T follicular helper cell (primary cell): Measurements from ENCODE around the gene HSBP1L1.

Experiments used
- DNase-seq: peaks from one replicate; pipeline ENCODE4 v3.0.0-alpha.2; 2020; ENCODE audit warnings: low read depth

The HSBP1L1 gene

DNA sequence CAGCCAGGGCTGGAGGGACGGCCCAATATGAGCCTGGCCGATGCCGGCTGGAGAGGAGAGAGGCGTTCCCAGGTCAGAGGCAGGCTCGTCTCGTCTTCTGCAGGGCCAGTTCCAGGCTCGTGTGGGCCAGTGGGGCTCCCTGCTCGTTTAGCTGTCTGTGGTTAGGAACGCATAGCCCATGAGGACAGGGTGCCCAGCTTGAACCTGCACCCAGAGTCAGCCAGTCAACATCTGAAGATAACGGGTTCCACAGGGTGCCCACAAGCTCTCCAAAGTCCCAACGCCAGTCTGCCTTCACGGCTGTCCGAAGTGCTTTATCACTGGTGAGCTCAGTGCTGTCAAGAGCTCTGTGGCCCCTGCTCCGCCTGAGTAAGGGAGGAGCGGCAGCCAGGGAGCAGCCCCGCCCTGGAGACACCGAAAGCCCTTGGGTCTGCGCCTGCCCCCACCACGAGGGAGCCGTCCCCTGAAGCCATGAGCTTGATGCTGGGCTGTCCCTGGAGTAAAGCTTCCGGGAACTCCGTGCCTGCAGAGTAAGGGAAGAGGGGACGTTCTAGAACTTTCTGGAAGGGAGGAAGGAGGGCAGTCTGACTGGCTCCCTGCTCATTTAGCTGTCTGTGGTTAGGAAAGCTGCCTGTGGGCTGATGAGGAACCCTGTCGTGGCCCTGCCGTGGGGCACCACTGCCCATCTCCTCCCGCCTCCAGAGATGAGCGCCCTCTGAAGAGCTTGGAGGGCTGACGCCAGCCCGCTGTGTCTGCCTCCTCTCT is 2.7 kb upstream of the HSBP1L1 start:
- no peak for DNase-seq

DNA sequence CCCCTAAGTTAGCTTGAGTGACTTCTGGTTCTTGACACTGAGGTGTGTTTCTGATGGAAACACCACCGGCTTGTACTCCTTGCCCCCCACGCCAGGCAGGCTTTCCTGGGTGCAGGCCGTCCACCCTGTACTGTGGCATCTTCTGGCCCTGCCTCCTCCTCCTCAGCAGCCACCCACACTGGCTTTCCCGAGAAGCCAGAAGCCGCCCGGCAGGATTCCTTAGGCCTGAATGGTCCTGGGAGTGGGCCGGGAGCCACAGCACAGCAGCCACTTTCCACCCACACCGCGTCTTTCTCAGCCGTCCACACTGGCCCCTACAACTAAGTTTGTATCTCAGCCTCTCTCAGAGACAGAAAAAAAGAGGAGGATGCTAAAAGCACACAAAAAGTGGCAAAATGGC is 2.1 kb upstream of the HSBP1L1 start:
- no peak for DNase-seq

DNA sequence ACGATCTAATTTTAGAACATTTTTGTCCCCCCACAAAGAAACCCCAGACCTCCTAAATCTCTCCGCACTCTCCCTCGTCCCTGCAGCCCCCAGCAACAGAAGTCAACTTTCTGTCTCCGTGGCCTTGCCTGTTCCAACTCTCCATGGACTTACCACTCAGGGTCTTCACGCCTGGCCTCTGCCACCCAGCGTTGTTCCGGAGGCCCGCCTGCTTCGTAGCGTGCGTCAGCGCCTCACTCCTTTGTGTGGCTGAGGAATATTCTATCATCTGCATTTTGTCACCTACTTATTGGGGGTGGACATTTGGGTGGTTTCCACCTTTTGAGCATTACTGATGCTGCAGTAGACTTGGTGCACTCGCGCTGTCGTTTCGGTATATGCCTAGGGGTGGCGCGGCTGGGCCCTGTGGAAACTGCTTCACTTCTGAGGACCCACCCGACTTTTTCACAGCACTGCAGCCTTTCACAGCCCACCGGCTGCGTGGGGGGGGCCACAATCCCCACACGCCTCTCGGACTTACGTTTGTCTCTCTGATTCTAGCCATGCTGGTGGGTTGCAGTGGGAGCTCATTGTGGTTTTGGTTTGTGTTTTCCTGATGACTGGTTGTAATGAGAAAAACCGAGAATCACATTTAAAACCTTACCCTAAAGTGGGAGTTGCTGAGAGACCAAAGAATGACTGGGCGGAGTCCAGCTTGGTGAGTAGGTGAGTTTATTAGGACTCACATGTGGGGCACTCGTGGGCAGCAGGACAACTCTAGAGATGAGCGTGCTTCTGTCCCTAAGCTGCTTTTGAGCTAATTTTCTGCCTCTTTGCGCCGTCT is 1.4 kb upstream of the HSBP1L1 start:
- peak; percentile 43 for DNase-seq

DNA sequence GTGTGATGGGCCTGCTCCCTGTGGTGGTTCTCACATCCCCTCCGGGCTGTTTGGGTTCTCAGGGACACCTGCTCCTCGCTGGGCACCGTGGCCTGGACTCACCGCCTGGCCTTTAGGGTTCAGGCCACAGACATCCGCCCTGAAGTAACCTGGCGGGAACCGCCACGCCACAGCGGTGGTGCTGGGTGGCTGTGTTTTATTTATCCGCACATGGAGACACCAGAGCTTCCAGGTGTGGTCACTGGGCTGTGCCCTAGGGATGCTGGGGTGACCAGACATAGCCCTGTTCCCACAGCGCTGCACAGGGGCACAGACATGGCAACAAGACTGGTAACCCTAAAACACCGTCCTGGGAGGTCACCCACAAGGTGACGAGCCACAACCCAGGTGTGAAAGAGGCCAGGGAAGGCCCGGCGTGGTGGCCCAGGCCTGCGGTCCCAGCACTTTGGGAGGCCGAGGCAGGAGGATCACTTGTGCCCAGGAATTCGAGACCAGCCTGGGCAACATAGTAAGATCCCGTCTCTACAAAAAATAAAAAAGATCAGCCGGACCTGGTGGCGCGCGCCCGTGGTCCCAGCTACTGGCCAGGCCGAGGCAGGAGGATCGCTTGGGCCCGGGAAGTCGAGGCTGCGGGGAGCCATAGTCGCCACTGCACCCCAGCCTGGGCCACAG is 649 bp upstream of the HSBP1L1 start:
- no peak for DNase-seq

DNA sequence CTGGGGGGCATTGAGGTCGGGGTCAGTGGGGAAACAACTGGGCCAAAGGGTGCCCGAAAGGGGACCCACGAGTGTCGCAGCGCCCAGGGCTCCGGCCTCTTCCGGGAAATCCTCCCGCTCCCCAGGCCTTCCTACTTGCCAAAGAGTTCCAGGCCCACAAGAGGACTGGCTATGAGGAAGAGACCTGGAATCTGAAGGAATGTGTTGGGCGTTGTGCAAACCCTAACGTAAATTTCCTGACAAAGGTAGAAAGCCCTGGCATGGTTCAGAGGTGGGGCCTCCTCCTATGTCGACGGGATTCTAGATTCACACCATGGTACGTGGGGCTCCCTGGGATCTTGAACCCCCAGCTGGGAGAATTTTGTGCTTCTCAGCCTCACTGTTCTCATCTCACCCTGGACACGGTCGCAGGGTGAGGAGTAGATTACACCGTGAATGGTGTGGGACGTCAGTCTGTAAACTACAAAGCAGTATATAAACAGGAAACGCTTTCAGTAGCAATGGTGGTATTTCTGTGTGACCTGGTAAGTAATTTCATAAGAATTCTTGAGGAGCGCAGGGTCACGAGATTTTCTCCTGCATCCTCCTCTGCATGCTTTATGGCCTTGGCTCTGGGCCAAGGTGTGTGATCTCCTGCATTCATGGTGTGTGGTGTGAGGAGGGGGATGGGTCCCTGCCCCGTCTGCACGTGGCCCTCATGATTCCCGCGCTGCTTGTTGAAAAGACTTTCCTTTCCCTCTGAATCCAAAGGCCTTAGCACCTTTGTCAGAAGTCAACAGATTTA is 868 bp downstream of the HSBP1L1 start:
- no peak for DNase-seq

DNA sequence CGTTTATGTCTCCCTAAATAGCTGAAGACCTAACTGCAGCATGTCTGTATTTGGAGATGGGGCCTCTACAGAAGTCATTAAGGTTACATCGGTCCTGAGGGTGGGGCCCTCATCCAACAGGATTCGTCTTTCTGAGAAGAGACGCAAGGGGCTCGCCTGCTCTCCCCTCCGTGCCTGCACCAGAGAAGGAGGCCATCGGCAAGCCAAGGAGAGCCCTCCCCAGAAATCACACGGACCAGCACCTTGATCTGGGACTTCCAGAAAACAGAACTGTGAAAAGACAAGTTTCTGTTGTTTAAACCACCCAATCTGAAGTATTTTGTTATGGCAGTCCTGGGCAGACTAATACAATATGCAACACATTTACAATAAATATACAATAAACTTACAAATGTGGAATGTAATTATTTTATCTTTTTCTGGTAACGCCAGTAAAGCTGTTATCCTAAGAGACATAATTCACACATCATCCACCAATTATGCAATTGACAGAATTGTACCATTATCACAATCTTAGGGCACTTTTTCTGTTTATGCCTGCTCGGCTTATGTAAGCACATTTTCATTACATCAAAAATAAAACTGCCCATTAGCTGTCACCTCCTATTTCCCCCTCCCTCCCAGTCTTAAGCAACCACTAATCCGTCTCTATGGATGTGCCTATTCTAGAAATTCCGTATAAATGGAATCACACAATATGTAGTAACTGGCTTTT is 6.1 kb downstream of the HSBP1L1 start:
- no peak for DNase-seq

DNA sequence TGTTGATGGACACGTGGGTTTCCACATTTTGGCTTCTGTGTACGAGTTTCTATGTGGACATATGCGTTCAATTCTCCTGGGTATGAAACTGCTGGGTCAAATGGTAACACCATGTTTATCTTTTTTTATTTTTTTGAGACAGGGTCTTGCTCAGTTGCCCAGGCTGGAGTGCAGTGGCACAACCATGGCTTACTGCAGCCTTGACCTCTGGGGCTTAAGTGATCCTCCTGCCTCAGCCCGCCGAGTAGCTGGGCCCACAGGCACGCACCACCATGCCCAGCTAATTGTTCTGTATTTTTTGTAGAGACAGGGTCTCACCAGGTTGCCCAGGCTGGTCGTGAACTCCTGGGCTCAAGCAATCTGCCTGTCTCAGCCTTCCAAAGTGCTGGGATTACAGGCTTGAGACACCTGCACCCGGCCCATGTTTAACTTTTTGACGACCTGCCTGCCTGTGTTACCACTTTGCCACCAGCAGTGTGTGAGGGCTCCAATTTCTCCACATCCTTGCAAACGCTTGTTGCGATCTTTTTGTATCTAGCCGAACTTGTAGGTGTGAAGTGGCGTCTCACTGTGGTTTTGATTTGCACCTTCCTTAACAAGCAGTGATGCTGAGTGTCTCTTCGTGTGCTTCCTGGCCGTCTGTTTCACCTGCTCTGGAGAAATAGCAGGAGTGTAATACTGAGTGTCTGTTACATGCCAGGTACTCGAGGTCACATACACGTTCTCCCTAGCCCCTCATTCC is 6.9 kb downstream of the HSBP1L1 start:
- DNase-seq: no peak

DNA sequence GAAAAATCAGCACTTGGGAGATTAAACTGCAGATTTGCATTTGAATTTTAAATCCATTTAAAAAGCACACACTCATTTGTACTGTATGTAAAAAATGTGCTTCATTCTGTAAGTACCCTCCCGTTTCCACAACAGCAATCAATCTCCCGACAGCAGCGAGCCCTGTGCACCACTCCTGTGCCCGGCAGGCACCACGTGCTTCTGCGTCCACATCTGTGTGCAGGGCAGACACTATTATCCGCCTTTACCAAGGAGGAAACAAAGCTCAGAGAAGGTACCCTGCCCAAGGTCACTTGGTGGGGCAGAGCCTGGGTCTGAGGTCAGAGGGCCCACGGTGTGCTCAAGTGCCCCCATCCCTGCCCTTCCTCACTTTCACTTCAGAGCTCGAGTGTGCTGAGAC is 7.5 kb downstream of the HSBP1L1 start:
- no peak for DNase-seq

DNA sequence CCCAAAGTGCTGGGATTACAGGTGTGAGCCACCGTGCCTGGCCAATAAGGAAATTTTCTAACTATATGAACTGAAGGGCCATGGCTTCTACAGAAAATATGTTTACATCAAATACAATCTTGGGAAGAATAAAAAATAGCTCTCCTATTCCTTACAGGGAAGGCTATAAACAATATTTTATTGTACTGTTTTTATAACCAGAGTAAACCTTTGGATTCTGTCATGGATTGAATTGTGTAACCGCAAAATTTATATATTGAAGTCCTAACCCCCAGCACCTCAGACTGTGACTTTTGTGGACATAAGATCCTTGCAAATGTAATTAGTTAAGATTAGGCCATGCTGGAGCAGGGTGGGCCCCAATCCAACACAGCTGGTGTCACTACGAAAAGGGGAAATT is 8.3 kb downstream of the HSBP1L1 start:
- DNase-seq: no peak

DNA sequence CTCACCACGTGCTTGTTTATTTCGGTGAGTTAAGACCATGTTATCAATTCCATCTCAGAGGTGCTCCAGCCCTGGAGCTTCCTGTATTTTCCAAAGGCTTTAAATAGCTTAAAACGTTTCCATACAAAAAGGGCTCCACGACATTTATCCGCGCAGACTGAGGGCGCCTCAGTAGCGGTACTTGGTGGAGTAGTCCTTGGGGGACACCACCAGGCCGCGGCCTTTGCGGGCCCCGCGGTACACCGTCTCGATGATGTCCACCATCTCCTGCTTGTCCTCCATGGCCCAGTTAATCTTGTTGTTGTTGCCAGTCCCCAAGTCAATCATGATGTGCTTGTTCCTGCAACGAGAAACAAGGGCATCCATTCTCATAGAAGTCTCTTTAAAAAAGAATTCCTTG is 9.1 kb downstream of the HSBP1L1 start:
- no peak for DNase-seq

DNA sequence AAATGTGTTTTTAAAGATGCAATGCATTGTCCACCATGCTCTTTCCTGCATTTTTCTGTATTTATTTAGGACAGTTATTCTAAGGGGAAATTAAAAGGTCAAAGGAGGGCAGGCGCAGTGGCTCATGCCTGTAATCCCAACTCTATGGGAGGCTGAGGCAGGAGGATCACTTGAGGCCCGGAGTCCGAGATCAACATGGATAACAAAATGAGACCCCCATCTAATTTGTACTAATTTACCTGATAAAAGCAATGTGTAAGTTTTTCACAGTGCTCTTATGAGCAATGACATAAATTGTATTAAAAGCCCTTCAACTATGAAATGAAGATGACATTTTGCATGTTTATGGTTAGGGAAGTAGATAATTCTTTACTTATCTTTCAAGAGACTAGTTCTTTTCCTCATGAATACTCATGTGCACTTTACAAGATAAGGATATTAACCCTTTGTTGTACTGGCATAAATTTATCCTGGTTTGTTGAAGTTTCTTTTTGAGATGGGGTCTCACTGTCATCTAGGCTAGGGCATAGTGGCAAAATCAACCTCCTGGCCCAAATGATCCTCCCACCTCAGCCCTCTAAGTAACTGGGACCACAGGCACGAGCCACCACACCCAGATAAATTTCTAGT is 9.7 kb downstream of the HSBP1L1 start:
- DNase-seq: no peak

DNA sequence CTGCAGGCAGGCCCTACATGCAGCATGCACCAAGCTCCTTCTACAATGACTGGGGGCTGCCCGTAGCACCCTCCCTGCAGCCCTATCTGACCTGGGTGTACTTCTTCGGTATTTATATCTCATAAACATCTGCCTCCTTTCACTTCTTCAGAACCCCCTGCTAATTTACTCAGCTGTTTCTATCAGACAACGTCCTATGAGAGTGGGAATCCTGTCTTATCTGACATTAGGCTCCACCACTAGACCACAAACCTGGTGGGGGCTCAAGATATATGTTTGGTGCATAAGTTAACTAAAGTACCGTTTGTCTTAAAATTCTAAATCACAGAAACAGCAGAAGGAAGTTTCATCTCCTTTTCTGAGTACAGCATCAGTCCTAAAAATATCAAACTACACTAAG is 10.6 kb downstream of the HSBP1L1 start:
- DNase-seq: no peak

DNA sequence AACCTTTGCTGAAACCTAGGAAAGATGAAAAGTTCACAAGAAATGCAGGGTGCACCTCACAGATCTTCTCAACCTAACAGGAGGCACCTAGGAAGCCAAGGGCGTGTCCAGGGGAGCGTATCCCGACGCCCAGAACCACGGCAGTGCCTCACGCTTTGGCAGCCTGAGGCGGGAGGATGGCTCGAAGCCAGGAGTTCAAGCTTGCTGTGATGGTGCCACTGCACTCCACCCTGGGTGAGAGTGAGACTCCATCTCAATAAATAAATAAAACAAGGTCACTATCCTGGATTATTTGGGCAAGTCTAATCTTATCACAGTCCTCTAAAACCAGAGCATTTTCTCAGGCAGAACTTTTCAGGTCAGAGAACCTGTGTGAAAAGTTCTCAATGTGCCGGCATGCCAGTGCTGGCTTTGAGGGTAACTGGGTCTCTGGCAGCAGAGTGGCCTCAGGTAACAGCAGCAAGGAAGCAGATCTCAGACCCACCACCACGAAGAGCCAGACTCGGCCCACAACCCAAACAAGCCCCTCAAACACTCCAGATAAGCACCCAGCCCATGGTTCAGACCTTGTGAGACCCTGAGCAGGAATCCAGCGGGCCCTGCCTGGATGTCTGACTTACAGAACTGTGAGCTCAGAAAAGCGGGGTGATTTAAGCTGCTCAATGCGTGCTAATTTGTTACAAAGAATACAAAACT is 11.7 kb downstream of the HSBP1L1 start:
- DNase-seq: no peak

DNA sequence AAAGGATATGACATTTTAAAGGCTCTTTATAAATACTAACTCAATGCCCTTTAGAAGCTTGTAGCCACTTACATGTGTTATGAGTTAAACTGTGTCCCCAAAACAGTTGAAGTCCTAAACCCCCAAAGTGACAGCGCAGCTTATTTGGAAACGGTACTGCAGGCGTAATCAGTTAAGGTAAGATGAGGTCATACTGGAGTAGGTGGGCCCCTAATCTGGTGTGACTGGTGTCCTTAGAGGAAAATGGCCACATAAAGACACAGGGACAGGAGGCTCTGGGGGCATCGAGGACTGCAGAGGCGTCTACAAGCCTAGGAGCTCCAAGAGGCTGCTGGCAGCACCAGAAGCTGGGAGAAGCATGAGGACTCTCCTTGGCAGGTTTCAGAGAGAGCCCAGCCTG is 15.4 kb downstream of the HSBP1L1 start:
- no peak for DNase-seq

DNA sequence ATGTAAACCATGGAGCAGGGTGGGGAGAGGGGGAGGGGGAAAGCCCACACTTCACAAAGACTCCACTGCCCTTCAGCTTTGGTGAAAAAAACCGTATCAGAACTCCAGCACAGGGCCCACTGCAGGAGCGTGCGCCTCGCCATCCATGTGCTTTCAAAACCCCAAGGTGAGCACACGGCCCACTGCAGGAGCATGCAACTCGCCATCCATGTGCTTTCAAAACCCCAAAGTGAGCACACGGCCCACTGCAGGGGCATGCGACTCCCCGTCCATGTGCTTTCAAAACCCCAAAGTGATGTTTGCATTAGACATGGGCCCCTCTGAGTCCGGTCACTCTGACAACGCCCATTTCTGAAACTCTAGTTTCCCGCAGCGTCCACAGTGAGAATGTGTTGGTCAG is 16.1 kb downstream of the HSBP1L1 start:
- DNase-seq: no peak

DNA sequence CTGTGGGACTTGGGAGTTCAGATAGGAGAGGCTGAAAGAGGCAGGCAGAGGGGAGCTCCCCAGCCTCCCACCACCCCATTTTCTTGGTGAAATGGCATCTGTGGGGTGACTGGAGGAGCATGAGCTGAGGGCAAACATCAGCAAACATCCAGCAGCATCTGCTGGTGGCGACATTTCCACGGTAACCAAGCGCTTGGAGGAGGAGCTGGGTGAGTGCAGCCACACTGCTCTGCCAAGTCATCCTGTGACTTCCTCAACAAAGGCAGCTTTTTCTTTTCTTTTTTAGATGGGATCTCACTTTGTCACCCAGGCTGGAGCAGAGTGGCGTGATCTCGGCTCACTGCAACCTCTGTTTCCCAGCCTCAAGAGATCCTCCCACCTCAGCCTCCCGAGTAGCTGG is 18.3 kb downstream of the HSBP1L1 start:
- no peak for DNase-seq

DNA sequence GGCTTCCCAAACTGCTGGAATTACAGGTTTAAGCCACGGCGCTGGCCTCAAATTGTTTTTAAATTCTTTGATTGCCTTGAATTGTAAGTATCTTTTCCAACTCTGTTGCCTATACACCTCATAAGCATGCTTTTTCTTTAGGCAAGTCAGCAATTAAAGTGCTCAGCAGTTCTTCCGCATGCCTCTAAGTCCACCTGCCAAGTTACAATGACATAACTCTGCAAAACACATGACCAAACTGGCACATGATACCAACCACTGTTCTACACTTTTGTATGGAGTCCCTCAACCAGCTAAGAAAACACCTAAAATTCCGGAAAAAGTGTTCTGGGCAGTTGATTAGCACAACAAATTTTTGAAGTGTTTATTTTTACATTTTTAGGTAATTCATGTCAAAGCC is 18.8 kb downstream of the HSBP1L1 start:
- DNase-seq: no peak

DNA sequence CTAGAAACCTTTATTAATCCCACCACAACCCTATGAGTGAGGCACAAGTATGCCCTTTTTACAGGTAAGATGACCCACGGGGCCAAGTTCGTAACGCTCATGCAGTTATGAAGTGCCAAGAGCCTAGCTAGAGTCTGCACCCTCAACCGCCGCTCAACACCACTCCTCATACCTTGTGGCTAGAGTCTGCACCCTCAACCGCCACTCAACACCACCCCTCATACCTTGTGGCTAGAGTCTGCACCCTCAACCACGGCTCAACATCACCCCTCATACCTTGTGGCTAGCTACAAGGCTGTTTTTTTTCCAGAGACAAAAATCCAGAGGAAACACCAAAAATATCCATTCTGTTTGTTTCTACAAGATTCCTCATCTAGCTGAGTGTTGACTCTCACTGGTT is 19.4 kb downstream of the HSBP1L1 start:
- DNase-seq: no peak

DNA sequence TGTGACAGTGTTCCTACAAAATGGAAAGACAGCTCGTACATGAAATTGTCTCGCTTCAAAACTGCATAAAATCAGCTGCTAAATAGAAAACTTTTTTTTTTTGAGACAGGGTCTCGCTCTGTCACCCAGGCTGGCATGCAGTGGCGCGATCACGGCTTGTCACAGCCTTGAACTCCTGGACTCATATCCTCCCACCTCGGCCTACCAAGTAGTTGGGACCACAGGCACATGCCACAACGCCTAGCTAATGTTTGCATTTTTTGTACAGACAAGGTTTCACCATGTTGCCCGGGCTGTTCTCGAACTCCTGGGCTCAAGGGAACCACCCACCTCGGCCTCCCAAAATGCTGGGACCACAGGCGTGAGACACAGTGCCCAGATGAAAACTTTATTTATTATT is 20.7 kb downstream of the HSBP1L1 start:
- no peak for DNase-seq

DNA sequence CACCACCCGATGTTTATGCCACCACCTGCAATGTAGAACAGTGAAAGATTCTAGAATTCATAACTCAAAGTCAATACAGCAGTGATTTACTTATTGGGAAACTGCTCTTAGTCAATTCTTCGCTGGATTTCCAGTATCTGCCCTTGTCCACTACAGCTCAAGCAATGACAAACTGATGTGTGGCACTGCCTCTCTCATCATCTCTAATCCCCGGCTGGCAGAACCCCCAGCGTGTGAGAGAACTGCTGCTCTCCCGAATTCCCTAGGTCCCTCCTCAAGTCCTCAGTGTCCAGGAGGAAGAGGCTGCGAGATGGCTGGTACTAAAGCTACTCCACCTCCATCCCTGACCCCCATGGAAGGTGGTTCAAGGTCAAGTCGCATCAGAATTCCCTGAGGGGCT is 22.3 kb downstream of the HSBP1L1 start:
- DNase-seq: no peak
